WTC11 (cell line): ENCODE data around the gene CAPN12. TPM values are rescaled to one million over a fixed set of nuclear protein-coding genes. Genes with fewer than 3 reads are reported as not detected.

Source experiments
- ATAC-seq: fragments of 200-7000 bp; cut with Tn5 transposase; 2 replicates; pipeline ENCODE4 v1.10.0; 2021; ENCODE audit warnings: mild to moderate bottlenecking, moderate library complexity
- CTCF ChIA-PET: fragments of 300-600 bp; sonication (Branson Sonifier 250); formaldehyde crosslinking; loops from one replicate; lab custom pipeline; 2021; ENCODE audit warnings: antibody characterized with exemption; lab: Charles Lee
- POLR2A ChIA-PET: fragments of 350-600 bp; sonication (Branson Sonifier 250); formaldehyde crosslinking; loops from one replicate; lab custom pipeline; 2021; ENCODE audit warnings: antibody characterized with exemption; lab: Charles Lee
- DNase-seq: peaks from one replicate; pipeline ENCODE4 v3.0.0; 2021; ENCODE audit warnings: low spot score
- H3K27ac Mint-ChIP-seq: 2 replicates; pipeline ENCODE4 v1.8.0; 2021; ENCODE audit warnings: mixed read lengths
- H3K27me3 Mint-ChIP-seq: 2 replicates; pipeline ENCODE4 v1.8.0; 2021; ENCODE audit warnings: low read depth, mild to moderate bottlenecking, moderate library complexity, mixed read lengths
- H3K36me3 Mint-ChIP-seq: 2 replicates; pipeline ENCODE4 v1.8.0; 2021; ENCODE audit warnings: mixed read lengths
- H3K4me1 Mint-ChIP-seq: 2 replicates; pipeline ENCODE4 v1.8.0; 2022; ENCODE audit warnings: mixed read lengths
- H3K4me3 Mint-ChIP-seq: 2 replicates; pipeline ENCODE4 v1.8.0; 2021; ENCODE audit warnings: mild to moderate bottlenecking, moderate library complexity, mixed read lengths
- H3K9me3 Mint-ChIP-seq: 2 replicates; pipeline ENCODE4 v1.8.0; 2021; ENCODE audit warnings: mixed read lengths
- GRHL2 ChIP-seq: fragments of 250-450 bp; sonication (Bioruptor Pico); IDR thresholded peaks from 2 replicates; pipeline ENCODE4 v1.8.0; 2022; ENCODE audit warnings: mild to moderate bottlenecking, moderate library complexity; ENCODE audit not compliant: insufficient replicate concordance, severe bottlenecking
- IRF2 ChIP-seq: sonication (generic); formaldehyde crosslinking; IDR thresholded peaks from 2 replicates; pipeline ENCODE4 v1.8.0; 2022; ENCODE audit warnings: low read depth, missing genetic modification reagents, borderline replicate concordance
- NFE2L1 ChIP-seq: sonication (generic); formaldehyde crosslinking; IDR thresholded peaks from 2 replicates; pipeline ENCODE4 v1.8.1; 2023; ENCODE audit warnings: missing genetic modification reagents
- NR3C1 ChIP-seq: sonication (generic); formaldehyde crosslinking; conservative IDR thresholded peaks from 2 replicates; pipeline ENCODE4 v1.8.1; 2023; ENCODE audit warnings: low read depth, mild to moderate bottlenecking, missing genetic modification reagents
- OVOL2 ChIP-seq: fragments of 250-450 bp; sonication (Bioruptor Pico); IDR thresholded peaks from 2 replicates; pipeline ENCODE4 v1.9.0; 2021; ENCODE audit warnings: mild to moderate bottlenecking, borderline replicate concordance
- ZNF263 ChIP-seq: sonication (generic); formaldehyde crosslinking; IDR thresholded peaks from 2 replicates; pipeline ENCODE4 v1.8.1; 2022; ENCODE audit warnings: low read depth, mild to moderate bottlenecking, moderate library complexity, missing genetic modification reagents
- total RNA-seq: library from RNA; stranded (reverse); gene quantifications from 3 replicates; pipeline ENCODE4 v1.2.3, GENCODE V29; 2021
- TF ChIP-seq, protein P1 (sequence below): sonication (generic); formaldehyde crosslinking; conservative IDR thresholded peaks from 2 replicates; pipeline ENCODE4 v1.8.1; 2023; ENCODE audit warnings: mild to moderate bottlenecking, low read depth, missing genetic modification reagents, moderate library complexity
- TF ChIP-seq, protein P2 (sequence below): sonication (generic); formaldehyde crosslinking; IDR thresholded peaks from 2 replicates; pipeline ENCODE4 v1.8.1; 2023; ENCODE audit warnings: mild to moderate bottlenecking, missing genetic modification reagents, moderate library complexity
- TF ChIP-seq, protein P3 (sequence below): sonication (generic); formaldehyde crosslinking; IDR thresholded peaks from 2 replicates; pipeline ENCODE4 v1.8.1; 2022; ENCODE audit warnings: mild to moderate bottlenecking, missing genetic modification reagents, moderate library complexity, borderline replicate concordance
- TF ChIP-seq, protein P4 (sequence below): sonication (generic); formaldehyde crosslinking; IDR thresholded peaks from 2 replicates; pipeline ENCODE4 v1.8.0; 2023; ENCODE audit warnings: missing genetic modification reagents
- TF ChIP-seq, protein P5 (sequence below): sonication (generic); formaldehyde crosslinking; IDR thresholded peaks from 2 replicates; pipeline ENCODE4 v1.8.1; 2023; ENCODE audit warnings: mild to moderate bottlenecking, missing genetic modification reagents, borderline replicate concordance
- TF ChIP-seq, protein P6 (sequence below): sonication (generic); formaldehyde crosslinking; IDR thresholded peaks from 2 replicates; pipeline ENCODE4 v1.8.0; 2022; ENCODE audit warnings: mild to moderate bottlenecking, missing genetic modification reagents
- TF ChIP-seq, protein P7 (sequence below): sonication (generic); formaldehyde crosslinking; IDR thresholded peaks from 2 replicates; pipeline ENCODE4 v1.8.1; 2022; ENCODE audit warnings: low read depth, mild to moderate bottlenecking, moderate library complexity, missing genetic modification reagents, borderline replicate concordance

Gene CAPN12
- total RNA-seq, 1 experiment from 2014 or later, result 9.6 TPM

DNA sequence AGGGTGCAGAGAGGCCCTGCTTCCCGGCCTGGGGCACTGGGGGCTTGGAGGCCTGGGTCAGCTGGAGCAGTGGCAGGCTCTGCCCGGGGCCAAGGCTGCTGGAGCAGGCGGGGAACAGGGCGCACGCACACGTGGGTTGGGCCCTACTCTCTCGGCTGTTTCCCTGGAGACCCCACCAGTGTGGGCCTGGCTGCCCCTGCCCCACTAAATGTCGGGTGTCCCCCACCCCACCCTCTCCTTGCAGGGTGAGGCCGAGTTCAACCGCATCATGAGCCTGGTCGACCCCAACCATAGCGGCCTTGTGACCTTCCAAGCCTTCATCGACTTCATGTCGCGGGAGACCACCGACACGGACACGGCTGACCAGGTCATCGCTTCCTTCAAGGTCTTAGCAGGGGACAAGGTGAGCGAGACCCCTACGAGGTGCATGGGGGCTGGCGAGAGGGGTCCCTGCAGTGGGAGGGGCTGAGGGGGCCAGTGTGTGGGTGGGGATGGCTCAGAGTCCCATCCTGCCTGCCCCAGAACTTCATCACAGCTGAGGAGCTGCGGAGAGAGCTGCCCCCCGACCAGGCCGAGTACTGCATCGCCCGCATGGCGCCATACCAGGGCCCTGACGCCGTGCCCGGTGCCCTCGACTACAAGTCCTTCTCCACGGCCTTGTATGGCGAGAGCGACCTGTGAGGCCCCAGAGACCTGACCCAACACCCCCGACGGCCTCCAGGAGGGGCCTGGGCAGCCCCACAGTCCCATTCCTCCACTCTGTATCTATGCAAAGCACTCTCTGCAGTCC lies 15.3 kb downstream of the CAPN12 start (continued):
- TF ChIP-seq, protein P1, sequence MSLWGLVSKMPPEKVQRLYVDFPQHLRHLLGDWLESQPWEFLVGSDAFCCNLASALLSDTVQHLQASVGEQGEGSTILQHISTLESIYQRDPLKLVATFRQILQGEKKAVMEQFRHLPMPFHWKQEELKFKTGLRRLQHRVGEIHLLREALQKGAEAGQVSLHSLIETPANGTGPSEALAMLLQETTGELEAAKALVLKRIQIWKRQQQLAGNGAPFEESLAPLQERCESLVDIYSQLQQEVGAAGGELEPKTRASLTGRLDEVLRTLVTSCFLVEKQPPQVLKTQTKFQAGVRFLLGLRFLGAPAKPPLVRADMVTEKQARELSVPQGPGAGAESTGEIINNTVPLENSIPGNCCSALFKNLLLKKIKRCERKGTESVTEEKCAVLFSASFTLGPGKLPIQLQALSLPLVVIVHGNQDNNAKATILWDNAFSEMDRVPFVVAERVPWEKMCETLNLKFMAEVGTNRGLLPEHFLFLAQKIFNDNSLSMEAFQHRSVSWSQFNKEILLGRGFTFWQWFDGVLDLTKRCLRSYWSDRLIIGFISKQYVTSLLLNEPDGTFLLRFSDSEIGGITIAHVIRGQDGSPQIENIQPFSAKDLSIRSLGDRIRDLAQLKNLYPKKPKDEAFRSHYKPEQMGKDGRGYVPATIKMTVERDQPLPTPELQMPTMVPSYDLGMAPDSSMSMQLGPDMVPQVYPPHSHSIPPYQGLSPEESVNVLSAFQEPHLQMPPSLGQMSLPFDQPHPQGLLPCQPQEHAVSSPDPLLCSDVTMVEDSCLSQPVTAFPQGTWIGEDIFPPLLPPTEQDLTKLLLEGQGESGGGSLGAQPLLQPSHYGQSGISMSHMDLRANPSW (CRISPR knock-in tag), result no peak

DNA sequence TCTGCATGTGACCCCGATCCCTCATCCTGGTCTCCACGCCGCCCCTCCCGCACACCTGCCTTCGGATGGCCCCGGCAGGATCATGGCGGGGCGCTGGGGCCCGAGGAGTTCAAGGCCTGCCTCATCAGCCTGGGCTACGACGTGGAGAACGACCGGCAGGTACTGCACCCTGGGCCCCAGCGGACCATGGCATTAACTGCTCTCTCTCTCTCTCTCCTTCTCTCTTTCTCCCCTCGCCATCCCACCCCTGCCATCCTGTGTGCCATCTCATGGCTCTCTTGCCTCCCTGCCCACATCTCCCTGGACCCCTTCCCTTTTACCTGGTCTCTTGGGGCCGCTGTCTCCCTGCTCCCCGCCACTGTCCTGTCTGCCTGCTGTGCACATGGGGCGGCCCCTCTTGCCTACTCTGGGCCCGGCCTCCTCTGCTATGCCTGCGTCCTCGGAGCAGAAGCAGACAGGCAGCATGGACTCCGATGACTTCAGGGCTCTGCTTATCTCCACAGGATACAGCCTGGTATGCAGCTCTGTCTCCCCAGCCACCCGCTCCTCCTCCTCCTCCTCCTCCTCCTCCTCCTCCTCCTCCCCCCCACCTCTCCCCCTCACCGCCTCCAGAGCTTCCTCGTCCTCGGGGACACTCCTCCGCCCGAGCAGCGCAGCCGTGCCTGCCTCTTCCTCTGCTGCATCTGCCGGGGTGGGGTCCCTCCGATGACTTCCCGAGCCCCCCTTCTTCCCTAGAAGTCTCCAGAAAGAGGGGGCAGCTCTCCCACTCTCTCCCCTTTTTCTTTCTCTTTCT lies 16.2 kb downstream of the CAPN12 start:
- ChIA-PET POLR2A (interaction anchor here (0.7 kb wide), 1 partner anchor 45 kb away, joined by 3 read pairs; no protein-coding TSS in a partner anchor), CTCF (interaction anchor here (0.6 to 1.2 kb wide), 2 partner anchors 9 to 202 kb away, joined by 3 to 7 read pairs; partner anchors contain the start of genes MRPS12 and SARS2)
- Mint-ChIP-seq H3K27ac (no peak overlapping the region), H3K27me3 (no peaks in the 10 kb centered on the region), H3K4me1 (peaks cover 3% of the 10 kb centered on the region), H3K36me3 (peaks cover 44% of the 10 kb centered on the region), H3K9me3 (no peaks in the 10 kb centered on the region), H3K4me3 (no peak overlapping the region)
- no peak for ATAC-seq
- no peak for DNase-seq
- no peak for TF ChIP-seq GRHL2
- TF ChIP-seq, protein P2, sequence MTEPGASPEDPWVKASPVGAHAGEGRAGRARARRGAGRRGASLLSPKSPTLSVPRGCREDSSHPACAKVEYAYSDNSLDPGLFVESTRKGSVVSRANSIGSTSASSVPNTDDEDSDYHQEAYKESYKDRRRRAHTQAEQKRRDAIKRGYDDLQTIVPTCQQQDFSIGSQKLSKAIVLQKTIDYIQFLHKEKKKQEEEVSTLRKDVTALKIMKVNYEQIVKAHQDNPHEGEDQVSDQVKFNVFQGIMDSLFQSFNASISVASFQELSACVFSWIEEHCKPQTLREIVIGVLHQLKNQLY (CRISPR knock-in tag), result no peak
- TF ChIP-seq, protein P3, sequence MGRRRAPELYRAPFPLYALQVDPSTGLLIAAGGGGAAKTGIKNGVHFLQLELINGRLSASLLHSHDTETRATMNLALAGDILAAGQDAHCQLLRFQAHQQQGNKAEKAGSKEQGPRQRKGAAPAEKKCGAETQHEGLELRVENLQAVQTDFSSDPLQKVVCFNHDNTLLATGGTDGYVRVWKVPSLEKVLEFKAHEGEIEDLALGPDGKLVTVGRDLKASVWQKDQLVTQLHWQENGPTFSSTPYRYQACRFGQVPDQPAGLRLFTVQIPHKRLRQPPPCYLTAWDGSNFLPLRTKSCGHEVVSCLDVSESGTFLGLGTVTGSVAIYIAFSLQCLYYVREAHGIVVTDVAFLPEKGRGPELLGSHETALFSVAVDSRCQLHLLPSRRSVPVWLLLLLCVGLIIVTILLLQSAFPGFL, result no peak
- TF ChIP-seq OVOL2 (CRISPR knock-in tag), result no peak
- no peak for TF ChIP-seq NFE2L1 (CRISPR knock-in tag)

DNA sequence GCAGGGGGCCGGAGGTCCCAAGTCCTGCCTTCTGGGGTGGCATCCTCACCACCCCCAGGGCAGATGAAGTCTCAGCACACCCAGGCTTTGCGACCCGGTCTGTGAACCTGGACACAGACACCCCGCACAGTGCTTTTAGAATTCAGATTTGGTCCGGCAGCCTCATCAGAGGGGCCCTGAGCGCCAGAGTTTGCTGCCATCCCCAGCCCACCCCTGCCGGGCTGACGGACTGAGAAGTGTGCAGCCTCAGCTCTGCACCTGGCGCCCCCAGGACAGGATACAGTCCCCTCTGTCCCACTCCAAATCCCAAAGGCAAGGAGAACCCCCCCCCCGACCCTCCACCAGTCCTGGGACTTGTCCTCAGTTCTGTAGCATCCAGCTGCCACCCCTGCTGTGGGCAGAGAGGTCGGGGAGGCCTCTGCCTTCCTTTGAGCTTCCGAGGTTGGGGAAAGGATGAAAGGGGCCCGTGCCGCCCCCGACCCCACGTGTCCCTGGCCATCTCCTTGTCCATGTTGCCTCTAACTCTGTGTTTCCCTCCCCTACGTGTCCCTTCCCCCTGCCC lies 16.9 kb downstream of the CAPN12 start:
- Mint-ChIP-seq H3K27ac (no peak overlapping the region), H3K4me3 (no peak overlapping the region), H3K4me1 (peaks cover 3% of the 10 kb centered on the region), H3K36me3 (peaks cover 44% of the 10 kb centered on the region), H3K9me3 (no peaks in the 10 kb centered on the region), H3K27me3 (no peaks in the 10 kb centered on the region)
- CTCF ChIA-PET, result interaction anchor here (1.2 kb wide), 1 partner anchor 8 kb away, joined by 7 read pairs; no protein-coding TSS in a partner anchor
- ATAC-seq, result no peak
- POLR2A ChIA-PET, result no interaction called here
- DNase-seq, result no peak
- TF ChIP-seq, protein P4, sequence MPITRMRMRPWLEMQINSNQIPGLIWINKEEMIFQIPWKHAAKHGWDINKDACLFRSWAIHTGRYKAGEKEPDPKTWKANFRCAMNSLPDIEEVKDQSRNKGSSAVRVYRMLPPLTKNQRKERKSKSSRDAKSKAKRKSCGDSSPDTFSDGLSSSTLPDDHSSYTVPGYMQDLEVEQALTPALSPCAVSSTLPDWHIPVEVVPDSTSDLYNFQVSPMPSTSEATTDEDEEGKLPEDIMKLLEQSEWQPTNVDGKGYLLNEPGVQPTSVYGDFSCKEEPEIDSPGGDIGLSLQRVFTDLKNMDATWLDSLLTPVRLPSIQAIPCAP, result no peak
- TF ChIP-seq NR3C1 (CRISPR knock-in tag) (no peak), NFE2L1 (CRISPR knock-in tag) (no peak), ZNF263 (CRISPR knock-in tag) (no peak), IRF2 (CRISPR knock-in tag) (no peak)
- TF ChIP-seq, protein P5, sequence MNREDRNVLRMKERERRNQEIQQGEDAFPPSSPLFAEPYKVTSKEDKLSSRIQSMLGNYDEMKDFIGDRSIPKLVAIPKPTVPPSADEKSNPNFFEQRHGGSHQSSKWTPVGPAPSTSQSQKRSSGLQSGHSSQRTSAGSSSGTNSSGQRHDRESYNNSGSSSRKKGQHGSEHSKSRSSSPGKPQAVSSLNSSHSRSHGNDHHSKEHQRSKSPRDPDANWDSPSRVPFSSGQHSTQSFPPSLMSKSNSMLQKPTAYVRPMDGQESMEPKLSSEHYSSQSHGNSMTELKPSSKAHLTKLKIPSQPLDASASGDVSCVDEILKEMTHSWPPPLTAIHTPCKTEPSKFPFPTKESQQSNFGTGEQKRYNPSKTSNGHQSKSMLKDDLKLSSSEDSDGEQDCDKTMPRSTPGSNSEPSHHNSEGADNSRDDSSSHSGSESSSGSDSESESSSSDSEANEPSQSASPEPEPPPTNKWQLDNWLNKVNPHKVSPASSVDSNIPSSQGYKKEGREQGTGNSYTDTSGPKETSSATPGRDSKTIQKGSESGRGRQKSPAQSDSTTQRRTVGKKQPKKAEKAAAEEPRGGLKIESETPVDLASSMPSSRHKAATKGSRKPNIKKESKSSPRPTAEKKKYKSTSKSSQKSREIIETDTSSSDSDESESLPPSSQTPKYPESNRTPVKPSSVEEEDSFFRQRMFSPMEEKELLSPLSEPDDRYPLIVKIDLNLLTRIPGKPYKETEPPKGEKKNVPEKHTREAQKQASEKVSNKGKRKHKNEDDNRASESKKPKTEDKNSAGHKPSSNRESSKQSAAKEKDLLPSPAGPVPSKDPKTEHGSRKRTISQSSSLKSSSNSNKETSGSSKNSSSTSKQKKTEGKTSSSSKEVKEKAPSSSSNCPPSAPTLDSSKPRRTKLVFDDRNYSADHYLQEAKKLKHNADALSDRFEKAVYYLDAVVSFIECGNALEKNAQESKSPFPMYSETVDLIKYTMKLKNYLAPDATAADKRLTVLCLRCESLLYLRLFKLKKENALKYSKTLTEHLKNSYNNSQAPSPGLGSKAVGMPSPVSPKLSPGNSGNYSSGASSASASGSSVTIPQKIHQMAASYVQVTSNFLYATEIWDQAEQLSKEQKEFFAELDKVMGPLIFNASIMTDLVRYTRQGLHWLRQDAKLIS (CRISPR knock-in tag), result no peak
- TF ChIP-seq, protein P6, sequence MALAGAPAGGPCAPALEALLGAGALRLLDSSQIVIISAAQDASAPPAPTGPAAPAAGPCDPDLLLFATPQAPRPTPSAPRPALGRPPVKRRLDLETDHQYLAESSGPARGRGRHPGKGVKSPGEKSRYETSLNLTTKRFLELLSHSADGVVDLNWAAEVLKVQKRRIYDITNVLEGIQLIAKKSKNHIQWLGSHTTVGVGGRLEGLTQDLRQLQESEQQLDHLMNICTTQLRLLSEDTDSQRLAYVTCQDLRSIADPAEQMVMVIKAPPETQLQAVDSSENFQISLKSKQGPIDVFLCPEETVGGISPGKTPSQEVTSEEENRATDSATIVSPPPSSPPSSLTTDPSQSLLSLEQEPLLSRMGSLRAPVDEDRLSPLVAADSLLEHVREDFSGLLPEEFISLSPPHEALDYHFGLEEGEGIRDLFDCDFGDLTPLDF (CRISPR knock-in tag), result no peak
- TF ChIP-seq, protein P7, sequence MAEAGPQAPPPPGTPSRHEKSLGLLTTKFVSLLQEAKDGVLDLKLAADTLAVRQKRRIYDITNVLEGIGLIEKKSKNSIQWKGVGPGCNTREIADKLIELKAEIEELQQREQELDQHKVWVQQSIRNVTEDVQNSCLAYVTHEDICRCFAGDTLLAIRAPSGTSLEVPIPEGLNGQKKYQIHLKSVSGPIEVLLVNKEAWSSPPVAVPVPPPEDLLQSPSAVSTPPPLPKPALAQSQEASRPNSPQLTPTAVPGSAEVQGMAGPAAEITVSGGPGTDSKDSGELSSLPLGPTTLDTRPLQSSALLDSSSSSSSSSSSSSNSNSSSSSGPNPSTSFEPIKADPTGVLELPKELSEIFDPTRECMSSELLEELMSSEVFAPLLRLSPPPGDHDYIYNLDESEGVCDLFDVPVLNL (CRISPR knock-in tag), result no peak
- TF ChIP-seq, protein P3, result no peak
